HUDEP-2 (cell line): Measurements from ENCODE around the gene ITCH.
"Not testable (repeated sequence)": the region's sequence is repeated elsewhere in the genome, so short reads cannot be mapped to it uniquely, and the experiment has no call there.

Experiments
- DNase-seq, 76 experiments: peaks; one replicate each; lab custom pipeline; 2025; ENCODE audit not compliant: unreplicated experiment in 76 of 76; lab: John Stamatoyannopoulos, UW

ITCH gene

GRCh38 chr20:34497596-34497995 is 134.5 kb downstream of the ITCH start:
- not testable (repeated sequence) for DNase-seq

- no peak for DNase-seq
Observed at GRCh38 chr20:34500823-34501222, 137.8 kb downstream of the ITCH start.

- no peak for DNase-seq
Observed at GRCh38 chr20:34506480-34506879, 143.4 kb downstream of the ITCH start.

- DNase-seq, result no peak
Observed at GRCh38 chr20:34507702-34508413, 144.8 kb downstream of the ITCH start.

- no peak for DNase-seq
Observed at GRCh38 chr20:34510575-34510974, 147.5 kb downstream of the ITCH start.

GRCh38 chr20:34511891-34512265 is 148.8 kb downstream of the ITCH start:
- no peak for DNase-seq

GRCh38 chr20:34512266-34512954 is 149.3 kb downstream of the ITCH start:
- DNase-seq, result no peak

- peak in 14 of 76 experiments; percentile 2 to 52 (median 23) for DNase-seq
Observed at GRCh38 chr20:34512955-34513419, 149.9 kb downstream of the ITCH start.

GRCh38 chr20:34514034-34514433 is 151.0 kb downstream of the ITCH start:
- not testable (repeated sequence) for DNase-seq

- DNase-seq, result no peak
Observed at GRCh38 chr20:34514897-34515483, 151.9 kb downstream of the ITCH start.

GRCh38 chr20:34515484-34516246 is 152.6 kb downstream of the ITCH start:
- DNase-seq, result peak in 68 of 76 experiments; percentile 13 to 79 (median 56)

GRCh38 chr20:34516247-34517113 is 153.4 kb downstream of the ITCH start, which contains the start of gene DYNLRB1:
Gene DYNLRB1, plus strand, starts transcription at chr20:34516422. Its CDS starts 37 bp downstream, at chr20:34516459.
- DNase-seq, result peak in 75 of 76 experiments; percentile 20 to 96 (median 87)

- DNase-seq, result no peak
Observed at GRCh38 chr20:34517114-34517505, 154.0 kb downstream of the ITCH start.

GRCh38 chr20:34518863-34519262 is 155.8 kb downstream of the ITCH start:
- not testable (repeated sequence) for DNase-seq

- not testable (repeated sequence) for DNase-seq
Observed at GRCh38 chr20:34519841-34520240, 156.8 kb downstream of the ITCH start.

- peak in 32 of 76 experiments; percentile 3 to 56 (median 20) for DNase-seq
Observed at GRCh38 chr20:34522969-34523871, 160.1 kb downstream of the ITCH start.

- DNase-seq, result no peak
Observed at GRCh38 chr20:34524426-34524825, 161.4 kb downstream of the ITCH start.

- no peak for DNase-seq
Observed at GRCh38 chr20:34525342-34525708, 162.3 kb downstream of the ITCH start.
